ENCODE data around the gene FSCN2.
"Not testable (repeated sequence)": the region's sequence is repeated elsewhere in the genome, so short reads cannot be mapped to it uniquely, and the experiment has no call there.

Gene FSCN2

DNA sequence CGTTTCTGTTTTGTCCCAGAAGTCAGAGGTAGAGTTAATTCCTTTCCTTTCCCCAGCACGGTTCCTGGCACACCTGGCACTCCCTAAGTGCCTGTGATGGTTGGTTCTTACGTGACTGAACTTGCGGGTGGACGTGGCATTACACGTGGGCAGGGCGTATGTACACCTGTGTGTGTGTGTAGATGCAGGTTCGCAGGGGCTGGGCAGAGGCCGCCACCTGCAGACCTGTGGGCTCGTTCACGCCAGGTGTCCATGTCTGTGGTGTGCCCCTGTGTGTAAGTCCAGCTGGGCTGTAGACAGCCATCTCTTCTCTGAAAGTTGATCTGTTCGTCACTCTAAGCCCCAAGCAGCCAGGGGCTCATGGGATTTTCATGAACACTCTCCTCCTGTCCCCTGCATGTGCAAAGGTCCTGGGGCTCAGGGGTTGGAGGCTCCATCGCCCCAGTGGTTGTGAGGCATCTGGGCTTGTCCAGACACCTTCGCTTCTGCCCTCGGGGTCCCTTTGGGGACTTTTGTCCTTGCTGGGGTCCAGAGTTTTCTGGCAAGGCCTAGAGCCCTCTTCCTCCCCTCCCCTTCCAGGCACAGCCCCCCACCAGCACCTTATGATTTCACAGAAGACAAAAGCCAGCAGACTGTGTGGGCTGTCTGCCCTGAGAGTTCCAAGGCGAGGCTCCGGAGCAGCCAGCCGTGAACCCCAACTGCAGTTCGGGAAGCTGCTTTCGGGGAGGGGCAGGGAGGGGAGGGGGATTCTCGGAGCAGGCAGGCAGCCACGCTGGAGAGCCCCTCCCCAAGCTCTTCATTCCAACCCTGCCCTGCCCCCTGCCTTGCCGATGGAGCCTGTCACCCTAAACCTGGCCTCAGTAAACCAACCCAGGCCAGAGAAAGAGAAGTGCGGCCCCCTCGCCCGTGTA lies 5.4 kb upstream of the FSCN2 start:
- in situ Hi-C loops (cut with MboI; ENCODE audit: low sequenced_read_pairs), result no loop called here

DNA sequence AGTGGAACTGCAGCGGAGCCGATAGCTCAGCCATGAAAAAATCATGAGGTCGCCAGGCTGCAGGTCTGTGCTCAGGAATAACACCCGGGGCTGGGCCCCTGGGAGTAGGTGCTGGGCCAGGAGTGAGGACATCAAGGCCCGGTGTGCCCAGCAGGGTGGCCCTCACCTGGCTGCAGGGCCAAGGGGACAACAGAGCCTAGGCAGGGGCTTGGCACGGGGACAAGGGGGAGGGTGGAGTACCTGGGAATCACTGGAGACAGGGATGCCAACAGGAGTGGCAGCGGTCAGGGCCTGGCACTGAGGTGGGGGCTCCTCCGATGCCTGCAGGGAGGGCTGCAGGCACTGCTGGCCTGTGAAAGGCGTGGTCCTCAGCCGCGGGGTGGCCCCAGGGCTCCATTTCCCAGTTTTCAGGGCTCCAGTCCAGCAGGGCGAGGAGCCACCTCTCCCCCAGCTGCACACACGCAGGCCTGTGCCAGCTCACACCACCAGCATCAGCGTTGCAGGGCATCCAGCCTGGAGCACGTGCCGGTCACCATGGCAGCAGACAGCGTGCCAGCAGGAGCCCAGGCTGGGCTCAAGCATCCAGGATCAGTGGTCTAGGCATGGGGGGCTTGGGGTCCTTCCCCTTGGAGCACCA lies 4.7 kb upstream of the FSCN2 start:
- in situ Hi-C loops (cut with MboI; ENCODE audit: low sequenced_read_pairs), result no loop called here

GRCh38 chr17:81524039-81524864 lies 3.9 kb upstream of the FSCN2 start:
- in situ Hi-C loops (cut with MboI; ENCODE audit: low sequenced_read_pairs), result no loop called here

DNA sequence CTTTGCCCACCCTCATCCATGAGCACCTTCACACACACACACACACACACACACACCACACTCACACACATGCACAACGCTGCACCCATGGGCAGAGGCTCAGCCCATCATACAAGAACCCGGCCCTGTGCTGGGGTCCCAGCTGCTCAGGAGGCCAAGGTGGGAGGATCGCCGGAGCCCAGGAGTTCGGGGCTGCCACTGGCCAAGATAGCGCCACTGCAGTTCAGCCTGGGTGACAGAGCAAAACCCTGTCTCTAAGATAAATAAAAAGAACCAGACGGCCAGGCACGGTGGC lies 3.4 kb upstream of the FSCN2 start:
- in situ Hi-C loops (cut with MboI; ENCODE audit: low sequenced_read_pairs), result no loop called here

DNA sequence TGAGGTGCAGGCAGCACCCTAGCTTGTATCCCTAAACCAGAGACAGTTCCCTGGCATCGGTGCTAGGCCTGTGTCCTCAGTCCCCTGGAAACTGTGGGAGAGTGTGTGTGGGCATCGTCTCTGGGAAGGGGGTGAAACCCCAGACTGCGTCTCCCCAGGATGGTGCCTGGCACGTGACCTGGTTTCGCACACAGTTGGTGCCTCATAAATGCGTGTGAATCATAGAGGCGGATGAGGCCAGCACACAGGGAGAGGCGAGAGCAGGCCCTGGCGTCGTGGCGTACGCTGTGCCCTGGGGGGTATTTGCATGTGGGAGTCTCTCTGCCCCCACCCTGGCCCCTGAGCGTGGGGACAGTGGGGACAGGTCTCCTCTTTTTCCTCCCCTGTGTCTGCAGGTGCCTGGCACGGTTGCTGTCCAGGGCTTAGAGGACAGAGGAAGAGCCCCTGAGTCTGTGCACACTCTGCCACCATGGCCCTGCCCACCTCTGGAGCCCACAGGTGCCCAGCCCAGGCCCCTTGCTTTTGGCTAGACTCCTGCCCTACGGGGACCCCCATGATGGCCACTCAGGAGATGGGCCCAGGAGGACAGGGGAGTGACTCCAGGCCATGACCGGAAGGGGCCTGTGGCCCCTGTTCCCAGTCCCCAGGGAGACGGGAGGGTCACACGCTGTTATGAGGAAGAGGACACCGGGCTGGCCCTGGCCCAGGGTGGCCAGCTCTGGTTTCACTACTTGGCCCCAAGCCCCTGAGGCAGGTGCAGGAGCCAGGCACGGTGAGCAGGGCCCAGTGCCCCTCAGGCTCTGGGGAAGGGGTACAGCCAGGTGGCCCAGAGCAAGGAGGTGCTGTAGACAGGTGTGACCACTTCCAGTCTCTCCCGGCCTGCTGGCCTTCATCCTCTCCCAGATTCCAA lies 1.3 kb upstream of the FSCN2 start:
- in situ Hi-C loops (cut with MboI; ENCODE audit: low sequenced_read_pairs), result no loop called here

GRCh38 chr17:81528384-81528650 lies 140 bp downstream of the FSCN2 start:
- in situ Hi-C loops (cut with MboI; ENCODE audit: low sequenced_read_pairs), result no loop called here

DNA sequence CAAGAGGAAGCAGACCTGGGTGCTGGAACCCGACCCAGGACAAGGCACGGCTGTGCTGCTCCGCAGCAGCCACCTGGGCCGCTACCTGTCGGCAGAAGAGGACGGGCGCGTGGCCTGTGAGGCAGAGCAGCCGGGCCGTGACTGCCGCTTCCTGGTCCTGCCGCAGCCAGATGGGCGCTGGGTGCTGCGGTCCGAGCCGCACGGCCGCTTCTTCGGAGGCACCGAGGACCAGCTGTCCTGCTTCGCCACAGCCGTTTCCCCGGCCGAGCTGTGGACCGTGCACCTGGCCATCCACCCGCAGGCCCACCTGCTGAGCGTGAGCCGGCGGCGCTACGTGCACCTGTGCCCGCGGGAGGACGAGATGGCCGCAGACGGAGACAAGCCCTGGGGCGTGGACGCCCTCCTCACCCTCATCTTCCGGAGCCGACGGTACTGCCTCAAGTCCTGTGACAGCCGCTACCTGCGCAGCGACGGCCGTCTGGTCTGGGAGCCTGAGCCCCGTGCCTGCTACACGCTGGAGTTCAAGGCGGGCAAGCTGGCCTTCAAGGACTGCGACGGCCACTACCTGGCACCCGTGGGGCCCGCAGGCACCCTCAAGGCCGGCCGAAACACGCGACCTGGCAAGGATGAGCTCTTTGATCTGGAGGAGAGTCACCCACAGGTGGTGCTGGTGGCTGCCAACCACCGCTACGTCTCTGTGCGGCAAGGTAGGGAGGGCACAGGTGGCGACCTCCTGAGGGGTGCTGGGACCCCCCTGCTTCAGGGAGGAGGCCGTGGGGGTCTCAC lies 667 bp downstream of the FSCN2 start:
- in situ Hi-C loops (cut with MboI; ENCODE audit: low sequenced_read_pairs), result no loop called here

GRCh38 chr17:81529437-81529803 lies 1.2 kb downstream of the FSCN2 start:
- in situ Hi-C loops (cut with MboI; ENCODE audit: low sequenced_read_pairs), result no loop called here

DNA sequence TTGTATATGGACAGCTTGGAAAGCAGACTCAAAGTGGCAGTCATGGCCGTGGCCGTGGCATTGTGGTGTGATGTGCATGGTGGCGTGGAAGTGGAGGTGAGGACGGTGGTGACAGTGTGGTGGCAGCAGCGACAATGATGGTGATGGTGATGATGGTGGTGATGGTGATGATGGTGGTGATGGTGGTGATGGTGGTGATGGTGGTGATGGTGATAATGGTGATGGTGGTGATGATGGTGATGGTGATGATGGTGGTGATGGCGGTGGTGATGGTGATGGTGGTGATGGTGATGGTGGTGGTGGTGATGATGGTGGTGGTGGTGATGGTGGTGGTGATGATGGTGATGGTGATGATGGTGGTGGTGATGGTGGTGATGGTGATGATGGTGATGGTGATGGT lies 2.8 kb downstream of the FSCN2 start:
- in situ Hi-C loops (cut with MboI; ENCODE audit: low sequenced_read_pairs), result not testable (repeated sequence)

DNA sequence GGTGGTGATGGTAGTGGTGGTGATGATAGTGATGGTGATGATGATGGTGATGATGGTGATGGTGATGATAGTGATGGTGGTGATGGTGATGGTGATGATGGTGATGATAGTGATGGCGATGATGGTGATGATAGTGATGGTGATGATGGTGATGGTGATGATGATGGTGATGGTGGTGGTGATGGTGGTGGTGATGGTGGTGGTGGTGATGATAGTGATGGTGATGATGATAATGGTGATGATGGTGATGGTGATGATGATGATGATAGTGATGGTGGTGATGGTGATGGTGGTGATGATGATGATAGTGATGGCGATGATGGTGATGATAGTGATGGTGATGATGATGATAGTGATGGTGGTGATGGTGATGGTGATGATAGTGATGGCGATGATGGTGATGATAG lies 3.8 kb downstream of the FSCN2 start:
- in situ Hi-C loops (cut with MboI; ENCODE audit: low sequenced_read_pairs), result not testable (repeated sequence)

GRCh38 chr17:81532490-81533287 lies 4.5 kb downstream of the FSCN2 start:
- in situ Hi-C loops (cut with MboI; ENCODE audit: low sequenced_read_pairs), result no loop called here

GRCh38 chr17:81533339-81534141 lies 5.4 kb downstream of the FSCN2 start:
- in situ Hi-C loops (cut with MboI; ENCODE audit: low sequenced_read_pairs), result no loop called here

GRCh38 chr17:81534157-81535006 lies 6.2 kb downstream of the FSCN2 start:
- in situ Hi-C loops (cut with MboI; ENCODE audit: low sequenced_read_pairs), result no loop called here

GRCh38 chr17:81535007-81535328 lies 6.8 kb downstream of the FSCN2 start:
- in situ Hi-C loops (cut with MboI; ENCODE audit: low sequenced_read_pairs), result no loop called here

- in situ Hi-C loops (cut with MboI; ENCODE audit: low sequenced_read_pairs), result no loop called here
Observed at GRCh38 chr17:81535480-81536298, 7.5 kb downstream of the FSCN2 start.

- in situ Hi-C loops (cut with MboI; ENCODE audit: low sequenced_read_pairs), result no loop called here
Observed at GRCh38 chr17:81536299-81537290, 8.4 kb downstream of the FSCN2 start.

Data from HL-60/S4 treated with phorbol 12-myristate 13-acetate at 8.2 ng/mL for 4 days and 3 days (cell line).